MM.1S (cell line): ENCODE data around the gene SLC9A4.

Source experiments
- EZH2 ChIP-seq: fragments of 300-600 bp; sonication (generic); optimal IDR thresholded peaks from 2 replicates; pipeline ENCODE3; 2017; ENCODE audit warnings: low read depth, mild to moderate bottlenecking, antibody characterized with exemption, low read length, mixed read lengths
- TF ChIP-seq, protein P1 (sequence below): fragments of 300-600 bp; sonication (generic); IDR thresholded peaks from 2 replicates; pipeline ENCODE4 v1.5.1; 2016; ENCODE audit warnings: antibody characterized with exemption, low read length, mixed read lengths

GRCh38 chr2:102449370-102449974 lies 23.6 kb upstream of the SLC9A4 start:
- TF ChIP-seq, protein P1, sequence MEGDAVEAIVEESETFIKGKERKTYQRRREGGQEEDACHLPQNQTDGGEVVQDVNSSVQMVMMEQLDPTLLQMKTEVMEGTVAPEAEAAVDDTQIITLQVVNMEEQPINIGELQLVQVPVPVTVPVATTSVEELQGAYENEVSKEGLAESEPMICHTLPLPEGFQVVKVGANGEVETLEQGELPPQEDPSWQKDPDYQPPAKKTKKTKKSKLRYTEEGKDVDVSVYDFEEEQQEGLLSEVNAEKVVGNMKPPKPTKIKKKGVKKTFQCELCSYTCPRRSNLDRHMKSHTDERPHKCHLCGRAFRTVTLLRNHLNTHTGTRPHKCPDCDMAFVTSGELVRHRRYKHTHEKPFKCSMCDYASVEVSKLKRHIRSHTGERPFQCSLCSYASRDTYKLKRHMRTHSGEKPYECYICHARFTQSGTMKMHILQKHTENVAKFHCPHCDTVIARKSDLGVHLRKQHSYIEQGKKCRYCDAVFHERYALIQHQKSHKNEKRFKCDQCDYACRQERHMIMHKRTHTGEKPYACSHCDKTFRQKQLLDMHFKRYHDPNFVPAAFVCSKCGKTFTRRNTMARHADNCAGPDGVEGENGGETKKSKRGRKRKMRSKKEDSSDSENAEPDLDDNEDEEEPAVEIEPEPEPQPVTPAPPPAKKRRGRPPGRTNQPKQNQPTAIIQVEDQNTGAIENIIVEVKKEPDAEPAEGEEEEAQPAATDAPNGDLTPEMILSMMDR: peak; percentile 74
- TF ChIP-seq EZH2: no peak
